HUES64 (cell line): ENCODE data around the gene BIRC5.
A peak's percentile ranks its signal among the peaks of the same experiment; 100 is the strongest.

Source experiments
- H3K27ac ChIP-seq: 2 replicates; pipeline ENCODE4 v1.7.0; 2013; ENCODE audit warnings: low read depth, low read length, inconsistent platforms
- H3K27me3 ChIP-seq: 2 replicates; pipeline ENCODE4 v1.6.1; 2013; ENCODE audit warnings: mild to moderate bottlenecking, low read length; ENCODE audit not compliant: insufficient read depth
- H3K36me3 ChIP-seq: 2 replicates; pipeline ENCODE4 v1.6.1; 2013; ENCODE audit warnings: mild to moderate bottlenecking, low read length; ENCODE audit not compliant: insufficient read depth
- H3K4me1 ChIP-seq: 2 replicates; pipeline ENCODE4 v1.6.1; 2013; ENCODE audit warnings: mild to moderate bottlenecking, low read length, moderate library complexity; ENCODE audit not compliant: insufficient read depth
- H3K4me3 ChIP-seq: 2 replicates; pipeline ENCODE4 v1.5.1; 2013; ENCODE audit warnings: mild to moderate bottlenecking, low read length, moderate library complexity
- H3K9ac ChIP-seq: 2 replicates; pipeline ENCODE4 v1.6.1; 2013; ENCODE audit warnings: mild to moderate bottlenecking, low read depth, low read length
- H3K9me3 ChIP-seq: 2 replicates; pipeline ENCODE4 v1.6.1; 2013; ENCODE audit warnings: low read depth, low read length; ENCODE audit not compliant: insufficient read depth
- WGBS: fragments of 150-250, 120-280 bp; methylation state at CpG from one replicate; pipeline ENCODE4 v1.1.7; 2013; ENCODE audit warnings: missing lambda C conversion rate; 5-methylcytosine and 5-hydroxymethylcytosine counted together

The BIRC5 gene

DNA sequence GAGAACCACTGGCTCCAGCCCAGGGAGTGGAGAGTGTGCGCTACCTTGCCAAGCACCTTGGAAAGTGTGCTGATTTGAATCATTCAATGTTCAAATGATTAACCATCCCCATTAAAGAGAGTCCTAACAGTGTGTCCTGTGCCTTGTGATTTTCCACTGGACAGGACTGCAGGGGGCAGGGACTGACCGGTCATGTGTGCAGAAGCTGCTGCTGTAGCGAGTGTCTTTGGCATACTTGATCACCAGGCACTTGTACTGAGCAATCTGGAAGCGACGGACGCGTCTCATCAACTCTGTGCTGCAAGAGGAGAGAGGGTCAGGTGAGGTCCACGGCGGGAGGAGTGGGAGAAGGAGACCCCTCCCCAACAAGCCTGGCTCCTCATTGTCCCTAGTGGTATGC, 29.2 kb upstream of the BIRC5 start:
- Histone ChIP-seq H3K4me3 (peak overlapping the region; percentile 88; the same call in 1 of the 2 replicates), H3K9ac (no peak overlapping the region), H3K4me1 (peaks cover 10% of the 10 kb centered on the region; the same call in 1 of the 2 replicates), H3K27ac (no peak overlapping the region), H3K36me3 (peaks cover 61% of the 10 kb centered on the region), H3K9me3 (no peaks in the 10 kb centered on the region), H3K27me3 (no peaks in the 10 kb centered on the region)
- WGBS = 84% methylated on average over 9 of the region's 9 CpGs

DNA sequence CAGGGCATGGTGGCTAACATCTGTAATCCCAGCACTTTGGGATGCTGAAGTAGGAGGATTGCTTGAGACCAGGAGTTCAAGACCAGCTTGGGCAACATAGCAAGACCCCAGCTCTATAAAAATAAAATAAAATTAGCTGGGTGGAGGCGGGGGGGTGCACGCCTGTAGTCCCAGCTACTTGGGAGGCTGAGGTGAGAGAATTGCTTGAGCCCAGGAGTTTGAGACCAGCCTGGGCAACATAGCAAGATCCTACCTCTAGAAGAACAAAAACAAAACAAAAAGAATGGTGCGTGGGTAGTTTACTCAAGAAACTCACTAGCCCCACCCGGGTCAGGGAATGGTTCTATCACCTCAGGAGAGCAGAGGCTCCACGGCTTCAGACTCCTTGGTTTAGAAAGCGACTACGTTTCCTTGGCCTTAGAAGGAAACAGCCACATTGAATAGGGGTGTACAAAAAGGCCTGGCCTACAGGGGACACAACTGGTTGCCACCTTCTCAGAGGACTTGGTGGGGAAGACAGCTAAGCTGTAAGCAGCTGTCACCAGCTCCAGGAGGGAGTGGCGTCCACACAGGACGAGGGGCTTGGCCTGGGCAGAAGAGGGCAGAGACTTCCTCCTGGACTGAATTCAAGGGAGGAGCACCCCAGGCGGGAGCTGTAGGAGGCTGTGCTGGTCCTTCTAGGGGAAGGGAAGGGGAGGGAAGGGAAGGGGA, 27.9 kb upstream of the BIRC5 start:
- Histone ChIP-seq H3K9me3 (no peaks in the 10 kb centered on the region), H3K4me1 (peaks cover 10% of the 10 kb centered on the region; the same call in 1 of the 2 replicates), H3K27me3 (no peaks in the 10 kb centered on the region), H3K36me3 (peaks cover 55% of the 10 kb centered on the region), H3K27ac (no peak overlapping the region), H3K4me3 (peak overlapping the region; percentile 88), H3K9ac (peak overlapping the region; percentile 32)
- WGBS = 50% methylated on average over 8 of the region's 10 CpGs

DNA sequence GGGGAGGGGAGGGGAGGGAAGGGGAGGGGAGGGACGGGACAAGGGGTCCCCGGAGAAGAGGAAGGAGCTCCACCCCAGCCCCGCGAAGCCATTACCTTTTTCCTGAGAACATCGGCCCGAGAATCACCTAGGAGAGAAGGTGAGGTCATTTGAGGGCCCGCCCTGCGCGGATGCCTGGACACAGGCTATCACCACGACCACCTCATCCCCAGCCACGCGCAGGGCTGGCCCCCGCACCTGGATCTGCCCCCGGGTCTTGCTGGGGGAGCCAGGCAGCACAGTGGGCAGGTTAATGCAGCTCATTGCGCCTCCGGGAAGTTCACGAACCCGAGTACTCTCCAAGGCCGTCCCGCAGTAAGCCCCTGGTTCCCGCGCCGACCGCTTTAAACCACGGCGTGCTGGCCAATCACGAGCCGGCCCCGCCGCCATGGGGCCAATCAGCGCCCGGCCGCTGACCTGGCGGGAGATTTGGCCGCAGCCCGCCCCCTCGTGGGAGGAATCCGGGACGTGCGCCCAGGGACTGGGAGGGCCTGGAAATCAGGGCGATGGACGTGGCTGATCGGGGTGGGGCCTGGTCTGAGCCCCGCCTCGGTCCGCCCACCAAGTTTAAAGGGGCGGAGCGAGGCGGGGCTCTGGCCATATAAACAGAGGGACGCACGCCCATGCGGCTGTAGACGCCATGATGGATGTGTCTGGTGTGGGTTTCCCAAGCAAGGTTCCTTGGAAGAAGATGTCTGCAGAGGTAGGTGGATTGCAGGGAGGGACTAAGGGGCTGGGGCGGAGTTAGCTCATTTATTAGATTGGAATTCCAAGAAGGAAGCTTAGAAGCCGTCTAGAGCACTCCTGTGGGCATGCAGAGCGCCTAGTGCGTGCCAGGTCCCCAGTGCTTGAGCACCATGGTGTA, 27.1 kb upstream of the BIRC5 start, which contains the start of the genes AFMID and TK1:
Gene AFMID (plus strand): TSS at position 671 of the 904 bp plus-strand sequence. CDS start 9 bp downstream, at position 680.
Gene TK1 (minus strand): TSS at position 361 of the 904 bp plus-strand sequence. CDS start 58 bp downstream, at position 303.
- 3% methylated on average over 55 of the region's 57 CpGs for WGBS
- peaks cover 10% of the 10 kb centered on the region; the same call in 1 of the 2 replicates for H3K4me1 ChIP-seq
- peak within 1 kb of the TSS; percentile 95 for H3K9ac ChIP-seq
- no peaks in the 10 kb centered on the region for H3K9me3 ChIP-seq
- no peaks in the 10 kb centered on the region for H3K27me3 ChIP-seq
- H3K4me3 ChIP-seq = peak within 1 kb of the TSS; percentile 88
- peak within 1 kb of the TSS; percentile 89 for H3K27ac ChIP-seq
- peaks cover 48% of the 10 kb centered on the region for H3K36me3 ChIP-seq

DNA sequence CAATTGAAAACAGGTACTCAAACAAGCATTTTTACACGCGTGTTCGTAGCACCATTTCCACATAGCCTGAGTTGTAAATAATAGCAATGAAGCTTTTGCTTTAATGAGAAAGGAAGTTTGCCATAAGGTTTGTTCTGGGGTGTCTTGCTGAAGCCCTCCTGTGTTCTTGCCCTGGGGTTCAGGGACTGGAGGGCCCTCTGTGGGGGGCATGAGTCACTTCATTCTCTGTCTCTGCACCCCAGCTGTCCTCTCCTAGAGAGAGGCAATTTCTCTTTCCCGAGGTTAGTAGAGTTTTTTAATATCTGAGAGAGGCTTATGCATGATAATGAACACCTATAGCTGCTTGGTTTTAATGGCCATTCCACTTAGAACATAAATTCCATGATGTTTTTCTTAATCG, 17.3 kb upstream of the BIRC5 start:
- Histone ChIP-seq H3K4me3 (no peak overlapping the region), H3K4me1 (peaks cover 12% of the 10 kb centered on the region), H3K9ac (no peak overlapping the region), H3K27me3 (no peaks in the 10 kb centered on the region), H3K9me3 (no peaks in the 10 kb centered on the region), H3K36me3 (peaks cover 41% of the 10 kb centered on the region), H3K27ac (no peak overlapping the region; the same call in 1 of the 2 replicates)
- 95% methylated on average over 4 of the region's 5 CpGs for WGBS

DNA sequence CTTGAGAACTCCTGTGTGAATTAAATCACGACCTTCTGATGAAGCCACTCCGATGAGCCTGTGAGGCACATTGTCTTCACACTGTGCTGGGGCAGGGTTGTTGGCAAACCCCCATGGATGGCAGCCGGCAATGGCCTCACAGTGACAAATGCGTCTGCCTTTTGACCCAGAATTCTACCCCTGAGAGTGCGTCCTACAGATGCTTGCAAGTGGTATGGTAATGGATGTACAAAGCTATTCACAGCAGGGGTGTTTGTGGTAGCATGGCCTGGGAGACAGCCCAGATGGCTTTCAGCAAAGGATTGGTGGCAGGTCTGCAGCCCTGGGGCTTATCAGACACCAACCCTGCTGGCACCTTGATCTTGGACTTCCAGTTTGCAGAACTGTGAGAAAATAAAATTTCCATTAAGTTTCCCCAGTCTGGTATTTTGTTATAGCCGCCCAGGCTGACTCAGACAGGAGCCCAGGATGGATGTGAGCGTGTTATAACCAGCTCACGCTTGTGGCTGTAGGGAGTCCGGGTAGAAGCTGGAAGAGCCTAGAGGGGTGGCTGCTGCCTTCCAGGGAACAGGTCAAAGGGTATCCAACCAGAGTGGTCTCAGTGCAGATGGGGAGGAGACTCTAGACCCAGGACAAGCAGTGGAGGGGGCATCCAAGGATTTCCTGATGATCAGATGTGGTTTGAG, 16.8 kb upstream of the BIRC5 start:
- 61% methylated on average over 9 of the region's 9 CpGs for WGBS
- H3K36me3 ChIP-seq = peaks cover 41% of the 10 kb centered on the region
- H3K9ac ChIP-seq = peak overlapping the region; percentile 5; the same call in 1 of the 2 replicates
- H3K4me3 ChIP-seq = no peak overlapping the region
- no peak overlapping the region; the same call in 1 of the 2 replicates for H3K27ac ChIP-seq
- H3K4me1 ChIP-seq = peaks cover 12% of the 10 kb centered on the region
- no peaks in the 10 kb centered on the region for H3K9me3 ChIP-seq
- H3K27me3 ChIP-seq = no peaks in the 10 kb centered on the region

DNA sequence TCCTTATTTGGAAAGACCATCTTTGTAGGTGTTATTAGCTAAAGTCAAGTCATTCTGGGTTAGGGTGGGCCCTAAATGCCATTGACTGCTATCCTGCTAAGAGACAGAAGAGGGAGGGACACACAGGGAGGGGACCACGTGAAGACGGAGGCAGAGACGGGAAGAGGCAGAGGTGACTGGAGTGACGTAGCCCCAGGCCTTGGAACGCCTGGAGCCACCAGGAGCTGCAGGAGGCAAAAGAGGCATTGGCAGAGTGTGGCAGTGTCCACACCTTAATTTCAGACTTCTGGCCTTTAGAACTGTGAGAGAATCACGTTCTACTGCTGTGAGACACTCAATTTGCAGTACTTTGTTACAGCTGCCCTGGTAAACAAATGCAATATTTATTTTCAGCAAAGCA, 13.6 kb upstream of the BIRC5 start:
- H3K4me1 ChIP-seq = peaks cover 12% of the 10 kb centered on the region
- H3K4me3 ChIP-seq = no peak overlapping the region
- H3K36me3 ChIP-seq = peaks cover 45% of the 10 kb centered on the region
- H3K9me3 ChIP-seq = no peaks in the 10 kb centered on the region
- no peaks in the 10 kb centered on the region for H3K27me3 ChIP-seq
- no peak overlapping the region for H3K9ac ChIP-seq
- no peak overlapping the region for H3K27ac ChIP-seq
- 83% methylated on average over 6 of the region's 6 CpGs for WGBS

DNA sequence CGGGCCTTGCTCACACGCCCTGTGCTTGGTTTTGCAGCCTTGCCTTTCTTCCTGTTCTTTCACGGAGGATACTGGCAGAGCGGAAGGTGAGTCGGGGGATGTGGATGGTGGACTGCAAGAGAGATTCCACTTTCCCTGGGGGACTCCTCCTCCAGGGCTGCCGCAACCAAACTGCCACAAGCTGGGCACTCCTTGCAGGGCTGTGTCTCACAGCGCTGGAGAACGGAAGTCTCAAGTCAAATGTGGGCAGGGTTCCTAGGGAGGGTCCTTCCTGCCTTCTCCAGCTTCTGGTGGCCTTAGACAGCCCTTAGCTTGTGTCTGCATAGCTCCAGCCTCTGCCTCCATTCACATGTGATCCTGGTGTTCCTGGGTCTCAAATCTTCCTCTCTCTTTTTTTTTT, 11.4 kb upstream of the BIRC5 start:
- H3K36me3 ChIP-seq = peaks cover 45% of the 10 kb centered on the region
- 96% methylated on average over 8 of the region's 8 CpGs for WGBS

DNA sequence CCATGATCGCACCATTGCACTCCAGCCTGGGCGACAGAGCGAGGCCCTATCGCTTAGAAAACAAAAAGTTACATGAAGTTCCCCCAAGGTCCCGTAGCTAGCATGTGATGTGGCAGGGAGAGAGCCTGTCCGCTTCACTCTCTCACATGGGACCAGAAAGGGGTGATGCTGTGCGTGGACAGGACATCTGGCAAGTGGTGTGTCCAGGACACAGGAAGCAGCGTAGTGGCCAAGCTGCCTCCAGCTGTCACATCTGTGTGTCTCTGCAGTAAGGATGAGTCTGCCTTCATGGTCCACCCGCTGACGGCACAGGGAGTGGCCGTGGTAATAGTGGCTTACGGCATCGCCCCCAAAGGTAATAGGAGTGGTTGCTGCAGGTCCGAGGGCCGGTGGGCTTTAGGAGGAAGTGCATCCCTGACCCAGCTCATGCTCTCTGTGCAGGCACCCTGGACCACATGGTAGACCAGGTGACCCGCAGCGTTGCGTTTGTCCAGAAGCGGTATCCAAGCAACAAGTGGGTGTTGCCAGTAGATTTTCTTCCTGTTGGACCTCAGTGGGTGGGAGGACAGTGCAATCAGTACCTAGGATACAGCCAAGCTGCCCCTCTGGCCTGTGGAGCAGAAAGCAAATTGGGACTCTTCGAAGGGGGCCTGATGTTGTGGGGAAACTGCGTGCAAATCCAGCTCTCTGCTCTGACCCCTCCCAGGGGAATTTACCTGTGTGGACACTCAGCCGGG, 9.5 kb upstream of the BIRC5 start:
- H3K4me3 ChIP-seq = no peak overlapping the region
- no peaks in the 10 kb centered on the region for H3K9me3 ChIP-seq
- no peak overlapping the region for H3K9ac ChIP-seq
- no peaks in the 10 kb centered on the region for H3K27me3 ChIP-seq
- no peaks in the 10 kb centered on the region for H3K4me1 ChIP-seq
- H3K36me3 ChIP-seq = peaks cover 38% of the 10 kb centered on the region
- H3K27ac ChIP-seq = no peak overlapping the region
- 96% methylated on average over 22 of the region's 22 CpGs for WGBS

More for the DNA sequence above, 11.4 kb upstream of the BIRC5 start:
- Histone ChIP-seq H3K9me3 (no peaks in the 10 kb centered on the region), H3K4me3 (no peak overlapping the region), H3K4me1 (no peaks in the 10 kb centered on the region), H3K27me3 (no peaks in the 10 kb centered on the region), H3K27ac (no peak overlapping the region), H3K9ac (no peak overlapping the region)

DNA sequence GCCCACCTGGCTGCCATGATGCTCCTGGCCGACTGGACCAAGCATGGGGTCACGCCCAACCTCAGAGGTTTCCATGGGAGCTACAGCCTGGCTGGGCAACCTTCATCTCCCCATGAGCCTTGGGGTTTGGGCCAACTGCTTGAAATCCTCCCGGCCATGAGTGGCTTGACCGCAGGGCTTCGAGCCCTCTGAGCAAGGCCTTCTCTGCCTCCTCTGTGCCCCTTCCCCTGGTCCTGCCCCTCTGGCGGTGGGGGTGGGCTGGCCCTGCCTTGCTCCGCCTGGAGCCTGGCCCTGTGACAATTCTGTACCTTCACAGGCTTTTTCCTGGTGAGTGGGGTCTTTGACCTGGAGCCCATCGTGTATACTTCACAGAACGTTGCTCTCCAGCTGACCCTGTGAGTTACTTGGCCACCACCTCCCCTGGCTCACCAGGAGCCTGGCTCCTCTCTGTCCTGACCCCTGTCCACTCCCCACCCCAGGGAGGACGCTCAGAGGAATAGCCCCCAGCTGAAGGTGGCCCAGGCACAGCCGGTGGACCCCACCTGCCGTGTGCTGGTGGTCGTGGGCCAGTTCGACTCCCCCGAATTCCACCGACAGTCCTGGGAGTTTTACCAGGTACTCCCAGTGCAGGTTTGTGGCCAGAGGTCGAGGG, 8.8 kb upstream of the BIRC5 start:
- Histone ChIP-seq H3K36me3 (peaks cover 38% of the 10 kb centered on the region), H3K27ac (no peak overlapping the region)
- 93% methylated on average over 17 of the region's 17 CpGs for WGBS

DNA sequence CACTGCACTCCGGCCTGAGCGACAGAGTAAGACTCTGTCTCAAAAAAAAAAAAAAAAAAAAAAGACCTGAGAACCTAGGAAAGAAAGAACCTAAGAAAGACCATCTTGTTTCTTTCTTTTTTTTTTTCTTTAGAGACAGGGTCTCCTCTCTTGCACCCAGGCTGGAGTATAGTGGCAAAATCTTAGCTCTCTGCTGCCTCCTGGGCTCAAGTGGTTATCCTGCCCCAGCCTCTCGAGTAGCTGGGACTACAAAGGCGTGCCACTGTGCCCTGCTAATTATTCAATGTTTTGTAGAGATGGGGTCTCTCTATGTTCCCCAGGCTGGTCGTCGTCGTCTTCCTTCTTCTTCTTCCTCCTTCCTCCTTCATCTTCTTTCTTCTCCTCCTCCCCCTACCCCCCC, 7.8 kb upstream of the BIRC5 start:
- 84% methylated on average over 7 of the region's 7 CpGs for WGBS
- H3K36me3 ChIP-seq = peaks cover 38% of the 10 kb centered on the region
- H3K4me3 ChIP-seq = no peak overlapping the region
- H3K9me3 ChIP-seq = no peaks in the 10 kb centered on the region
- H3K9ac ChIP-seq = no peak overlapping the region
- no peaks in the 10 kb centered on the region for H3K4me1 ChIP-seq
- no peaks in the 10 kb centered on the region for H3K27me3 ChIP-seq
- no peak overlapping the region for H3K27ac ChIP-seq

More for the DNA sequence above, 8.8 kb upstream of the BIRC5 start:
- Histone ChIP-seq H3K27me3 (no peaks in the 10 kb centered on the region), H3K9ac (no peak overlapping the region), H3K4me1 (no peaks in the 10 kb centered on the region), H3K9me3 (no peaks in the 10 kb centered on the region), H3K4me3 (no peak overlapping the region)
